ENCODE results near the gene CCL14. TPM values are rescaled to one million over a fixed set of nuclear protein-coding genes. Genes with fewer than 3 reads are reported as not detected.

The CCL14 gene
- total and polyA plus RNA-seq, 2 of the 13 experiments (the other 11 are each of a cell fraction or from before 2014, with no cell fraction given) = 1.1 to 1.7 TPM

- no peak for TF ChIP-seq ZNF570 (CRISPR knock-in tag; IDR thresholded peaks at IDR 0.05; ENCODE audit: borderline replicate concordance)
- no peak for TF ChIP-seq DRAP1 (CRISPR knock-in tag; IDR thresholded peaks at IDR 0.05)
- TF ChIP-seq PHF21A (CRISPR knock-in tag; IDR thresholded peaks at IDR 0.05) = no peak; the same call in 1 of the 2 replicates
- no peak for TF ChIP-seq ZNF382 (CRISPR knock-in tag; IDR thresholded peaks at IDR 0.05; ENCODE audit: borderline replicate concordance)
- TF ChIP-seq ZSCAN21 (CRISPR knock-in tag; IDR thresholded peaks at IDR 0.05; ENCODE audit: borderline replicate concordance) = no peak
- peak; percentile 46 for TF ChIP-seq TEAD3 (CRISPR knock-in tag; optimal IDR thresholded peaks at IDR 0.05; ENCODE audit: borderline replicate concordance)
- no peak for TF ChIP-seq ZBTB14 (CRISPR knock-in tag; IDR thresholded peaks at IDR 0.05)
- TF ChIP-seq ZNF746 (CRISPR knock-in tag; IDR thresholded peaks at IDR 0.05) = no peak
- TF ChIP-seq ZBTB2 (CRISPR knock-in tag; IDR thresholded peaks at IDR 0.05; ENCODE audit: low read depth) = no peak
- TF ChIP-seq RFXAP (CRISPR knock-in tag; IDR thresholded peaks at IDR 0.05; ENCODE audit: borderline replicate concordance) = no peak
- no peak for TF ChIP-seq KLF15 (CRISPR knock-in tag; IDR thresholded peaks at IDR 0.05; ENCODE audit: borderline replicate concordance)
- TF ChIP-seq ZBTB25 (CRISPR knock-in tag; IDR thresholded peaks at IDR 0.05) = no peak
- TF ChIP-seq ZNF572 (CRISPR knock-in tag; IDR thresholded peaks at IDR 0.05) = no peak
- TF ChIP-seq ZFP62 (CRISPR knock-in tag; IDR thresholded peaks at IDR 0.05) = no peak
- TF ChIP-seq SMC3 (IDR thresholded peaks at IDR 0.05; ENCODE audit: low read length) = no peak
- TF ChIP-seq SALL1 (CRISPR knock-in tag; IDR thresholded peaks at IDR 0.05) = peak; percentile 49; the same call in 1 of the 2 replicates
- no peak for TF ChIP-seq GZF1 (CRISPR knock-in tag; IDR thresholded peaks at IDR 0.05)
- TF ChIP-seq CEBPG (CRISPR knock-in tag; IDR thresholded peaks at IDR 0.05) = peak; percentile 19; the same call in 1 of the 2 replicates
- no peak for TF ChIP-seq BCL3 (CRISPR knock-in tag; IDR thresholded peaks at IDR 0.05)
- TF ChIP-seq GPN1 (CRISPR knock-in tag; IDR thresholded peaks at IDR 0.05; ENCODE audit: borderline replicate concordance) = no peak
- peak; percentile 76 for TF ChIP-seq FOXA3 (CRISPR knock-in tag; IDR thresholded peaks at IDR 0.05)
- no peak for TF ChIP-seq NCOR1 (IDR thresholded peaks at IDR 0.05; ENCODE audit: borderline replicate concordance, low read length)
- TF ChIP-seq GATA4 (IDR thresholded peaks at IDR 0.05; ENCODE audit: borderline replicate concordance, low read depth) = 0 out of 2 replicates have a peak, but pooled peaks have one; percentile 27
- TF ChIP-seq ARID3A (IDR thresholded peaks at IDR 0.05; ENCODE audit: low read depth, low read length) = no peak
- TF ChIP-seq ZFP41 (CRISPR knock-in tag; IDR thresholded peaks at IDR 0.05; ENCODE audit: borderline replicate concordance) = no peak
- TF ChIP-seq ZNF567 (CRISPR knock-in tag; IDR thresholded peaks at IDR 0.05; ENCODE audit: borderline replicate concordance) = no peak
Measured at GRCh38 chr17:36000732-36001109, 14.2 kb upstream of the CCL14 start (continued).
